ENCODE data around the gene CTNND2.

The CTNND2 gene

GRCh38 chr5:11897781-11898180 lies 6.5 kb downstream of the CTNND2 start:
- no peak for TF ChIP-seq POLR2A (IDR thresholded peaks at IDR 0.05; ENCODE audit: low read depth, low read length)
- DNase-seq (ENCODE audit: insufficient read length, low spot score) (no peak), FAIRE-seq (no peak)

GRCh38 chr5:11894992-11895391 lies 9.3 kb downstream of the CTNND2 start:
- FAIRE-seq = no peak
- TF ChIP-seq POLR2A (IDR thresholded peaks at IDR 0.05; ENCODE audit: low read depth, low read length) = no peak
- no peak for DNase-seq (ENCODE audit: insufficient read length, low spot score)

GRCh38 chr5:11892832-11893231 lies 11.4 kb downstream of the CTNND2 start:
- no peak for DNase-seq (ENCODE audit: insufficient read length, low spot score)
- no peak for TF ChIP-seq POLR2A (IDR thresholded peaks at IDR 0.05; ENCODE audit: low read depth, low read length)
- no peak for FAIRE-seq

GRCh38 chr5:11890777-11891176 lies 13.5 kb downstream of the CTNND2 start:
- no peak for TF ChIP-seq POLR2A (IDR thresholded peaks at IDR 0.05; ENCODE audit: low read depth, low read length)
- FAIRE-seq = no peak

GRCh38 chr5:11888221-11888620 lies 16.0 kb downstream of the CTNND2 start:
- no peak for TF ChIP-seq POLR2A (IDR thresholded peaks at IDR 0.05; ENCODE audit: low read depth, low read length)
- no peak for FAIRE-seq
- DNase-seq (ENCODE audit: insufficient read length, low spot score) = no peak

More at GRCh38 chr5:11890777-11891176, 13.5 kb downstream of the CTNND2 start:
- no peak for DNase-seq (ENCODE audit: insufficient read length, low spot score)

GRCh38 chr5:11878814-11879213 lies 25.4 kb downstream of the CTNND2 start:
- no peak for TF ChIP-seq POLR2A (IDR thresholded peaks at IDR 0.05; ENCODE audit: low read depth, low read length)
- DNase-seq (ENCODE audit: insufficient read length, low spot score) = no peak
- FAIRE-seq = no peak

GRCh38 chr5:11873587-11873986 lies 30.7 kb downstream of the CTNND2 start:
- DNase-seq (ENCODE audit: insufficient read length, low spot score) = no peak
- no peak for TF ChIP-seq POLR2A (IDR thresholded peaks at IDR 0.05; ENCODE audit: low read depth, low read length)
- no peak for FAIRE-seq

GRCh38 chr5:11869203-11869602 lies 35.0 kb downstream of the CTNND2 start:
- TF ChIP-seq POLR2A (IDR thresholded peaks at IDR 0.05; ENCODE audit: low read depth, low read length) = no peak
- FAIRE-seq = no peak
- no peak for DNase-seq (ENCODE audit: insufficient read length, low spot score)

GRCh38 chr5:11863911-11864310 lies 40.3 kb downstream of the CTNND2 start:
- no peak for TF ChIP-seq POLR2A (IDR thresholded peaks at IDR 0.05; ENCODE audit: low read depth, low read length)
- FAIRE-seq (no peak), DNase-seq (ENCODE audit: insufficient read length, low spot score) (no peak)

- TF ChIP-seq POLR2A (IDR thresholded peaks at IDR 0.05; ENCODE audit: low read depth, low read length) = no peak
- FAIRE-seq (no peak), DNase-seq (ENCODE audit: insufficient read length, low spot score) (no peak)
Measured at GRCh38 chr5:11857391-11857790, 46.9 kb downstream of the CTNND2 start.

GRCh38 chr5:11854936-11855335 lies 49.3 kb downstream of the CTNND2 start:
- no peak for FAIRE-seq
- no peak for TF ChIP-seq POLR2A (IDR thresholded peaks at IDR 0.05; ENCODE audit: low read depth, low read length)
- no peak for DNase-seq (ENCODE audit: insufficient read length, low spot score)

GRCh38 chr5:11853796-11854195 lies 50.5 kb downstream of the CTNND2 start:
- DNase-seq (ENCODE audit: insufficient read length, low spot score) = no peak
- TF ChIP-seq POLR2A (IDR thresholded peaks at IDR 0.05; ENCODE audit: low read depth, low read length) = no peak
- no peak for FAIRE-seq

GRCh38 chr5:11853140-11853539 lies 51.1 kb downstream of the CTNND2 start:
- FAIRE-seq (no peak), DNase-seq (ENCODE audit: insufficient read length, low spot score) (no peak)
- TF ChIP-seq POLR2A (IDR thresholded peaks at IDR 0.05; ENCODE audit: low read depth, low read length) = no peak

GRCh38 chr5:11852717-11853087 lies 51.5 kb downstream of the CTNND2 start:
- TF ChIP-seq POLR2A (IDR thresholded peaks at IDR 0.05; ENCODE audit: low read depth, low read length) = no peak

GRCh38 chr5:11851965-11852716 lies 52.1 kb downstream of the CTNND2 start:
- FAIRE-seq = no peak
- DNase-seq (ENCODE audit: insufficient read length, low spot score) = no peak
- no peak for TF ChIP-seq POLR2A (IDR thresholded peaks at IDR 0.05; ENCODE audit: low read depth, low read length)

More at GRCh38 chr5:11852717-11853087, 51.5 kb downstream of the CTNND2 start:
- no peak for FAIRE-seq
- DNase-seq (ENCODE audit: insufficient read length, low spot score) = no peak

Measured in H54 (cell line).